ENCODE measurements around the gene HS1BP3. TPM values are rescaled to one million over a fixed set of nuclear protein-coding genes. Genes with fewer than 3 reads are reported as not detected.

The HS1BP3 gene
- total and polyA plus RNA-seq, 5 experiments from 2014 or later, result 11.0 to 15.5 (median 15.4) TPM

- no peak overlapping the region for H3K4me3 Mint-ChIP-seq
- ATAC-seq (no peak), DNase-seq (no peak)
- H3K4me1 Mint-ChIP-seq, result no peaks in the 10 kb centered on the region
- H3K36me3 Mint-ChIP-seq, result peaks cover 5 to 57% (median 24%) of the 10 kb centered on the region in 3 donors
- POLR2A ChIA-PET, result no interaction called here
- H3K27me3 Mint-ChIP-seq, result no peaks in the 10 kb centered on the region
- H3K27ac Mint-ChIP-seq, result peak overlapping the region in 1 of 10 donors; percentile 1
- H3K9me3 Mint-ChIP-seq, result no peaks in the 10 kb centered on the region
Observed at GRCh38 chr2:20682167-20682920, 31.4 kb upstream of the HS1BP3 start.

DNA sequence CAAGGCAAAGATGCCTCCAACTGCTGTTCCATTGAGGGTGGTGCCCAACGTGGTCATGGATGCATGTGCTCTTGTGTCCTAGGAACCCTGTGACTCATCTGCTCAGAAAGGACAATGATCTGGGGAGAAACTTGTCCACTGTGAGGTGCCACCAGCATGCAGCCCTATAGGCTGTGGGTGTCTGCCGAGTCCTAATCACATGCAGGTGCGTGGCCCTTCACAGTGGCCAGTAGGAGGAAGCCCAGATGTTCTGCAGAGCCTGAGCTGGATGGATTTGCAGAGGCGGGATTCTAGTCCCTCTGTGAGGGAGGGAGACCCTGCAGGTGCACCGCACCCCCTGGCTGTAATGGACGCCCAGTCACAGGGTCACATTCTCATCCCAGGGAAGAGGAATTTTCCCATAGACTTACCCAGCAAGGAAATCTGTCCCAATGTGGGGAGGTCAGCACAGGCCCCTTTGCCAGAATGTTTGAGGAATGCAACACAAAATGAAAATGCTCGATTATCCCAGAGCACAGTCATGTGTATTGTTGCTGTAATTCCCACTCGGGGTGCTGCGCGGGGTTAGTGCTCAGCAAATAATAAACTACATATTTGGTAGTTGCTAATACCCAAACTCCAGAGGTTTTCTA lies 30.0 kb upstream of the HS1BP3 start:
- Mint-ChIP-seq H3K9me3 (no peaks in the 10 kb centered on the region), H3K27me3 (no peaks in the 10 kb centered on the region), H3K27ac (peak overlapping the region in 1 of 10 donors; percentile 22), H3K4me1 (peaks cover 0 to 14% (median under 1%) of the 10 kb centered on the region in 4 donors), H3K4me3 (no peak overlapping the region), H3K36me3 (peaks cover 0 to 42% (median 13%) of the 10 kb centered on the region in 3 donors)
- DNase-seq, result no peak
- POLR2A ChIA-PET, result no interaction called here
- ATAC-seq, result no peak

- Mint-ChIP-seq H3K4me3 (no peak overlapping the region), H3K27me3 (peaks cover 0 to 3% (median 2%) of the 10 kb centered on the region in 5 donors), H3K4me1 (peaks cover 0 to 20% (median 7%) of the 10 kb centered on the region in 4 donors), H3K36me3 (peaks cover 0 to 24% (median 8%) of the 10 kb centered on the region in 3 donors), H3K9me3 (no peaks in the 10 kb centered on the region), H3K27ac (peak overlapping the region in 1 of 10 donors; percentile 39)
- POLR2A ChIA-PET, result no interaction called here
- DNase-seq (no peak), ATAC-seq (no peak)
Observed at GRCh38 chr2:20678780-20679179, 27.9 kb upstream of the HS1BP3 start.

- H3K27me3 Mint-ChIP-seq, result peaks cover 0 to 10% (median 5%) of the 10 kb centered on the region in 5 donors
- no peaks in the 10 kb centered on the region for H3K9me3 Mint-ChIP-seq
- H3K27ac Mint-ChIP-seq, result peak overlapping the region in 4 of 10 donors; percentile 11 to 81 (median 40)
- peaks cover 0 to 17% (median 6%) of the 10 kb centered on the region in 3 donors for H3K36me3 Mint-ChIP-seq
- POLR2A ChIA-PET, result no interaction called here
- ATAC-seq (no peak), DNase-seq (no peak)
- H3K4me1 Mint-ChIP-seq, result peaks cover 0 to 20% (median 7%) of the 10 kb centered on the region in 4 donors
- no peak overlapping the region for H3K4me3 Mint-ChIP-seq
Observed at GRCh38 chr2:20678086-20678395, 27.1 kb upstream of the HS1BP3 start.

- H3K27ac Mint-ChIP-seq, result peak overlapping the region in 4 of 10 donors; percentile 11 to 81 (median 40)
- POLR2A ChIA-PET, result no interaction called here
- DNase-seq (no peak), ATAC-seq (no peak)
- peaks cover 0 to 16% (median 6%) of the 10 kb centered on the region in 3 donors for H3K36me3 Mint-ChIP-seq
- no peak overlapping the region for H3K4me3 Mint-ChIP-seq
- peaks cover 0 to 16% (median 7%) of the 10 kb centered on the region in 5 donors for H3K27me3 Mint-ChIP-seq
- peaks cover 0 to 20% (median 7%) of the 10 kb centered on the region in 4 donors for H3K4me1 Mint-ChIP-seq
- H3K9me3 Mint-ChIP-seq, result no peaks in the 10 kb centered on the region
Observed at GRCh38 chr2:20677301-20678085, 26.6 kb upstream of the HS1BP3 start.

DNA sequence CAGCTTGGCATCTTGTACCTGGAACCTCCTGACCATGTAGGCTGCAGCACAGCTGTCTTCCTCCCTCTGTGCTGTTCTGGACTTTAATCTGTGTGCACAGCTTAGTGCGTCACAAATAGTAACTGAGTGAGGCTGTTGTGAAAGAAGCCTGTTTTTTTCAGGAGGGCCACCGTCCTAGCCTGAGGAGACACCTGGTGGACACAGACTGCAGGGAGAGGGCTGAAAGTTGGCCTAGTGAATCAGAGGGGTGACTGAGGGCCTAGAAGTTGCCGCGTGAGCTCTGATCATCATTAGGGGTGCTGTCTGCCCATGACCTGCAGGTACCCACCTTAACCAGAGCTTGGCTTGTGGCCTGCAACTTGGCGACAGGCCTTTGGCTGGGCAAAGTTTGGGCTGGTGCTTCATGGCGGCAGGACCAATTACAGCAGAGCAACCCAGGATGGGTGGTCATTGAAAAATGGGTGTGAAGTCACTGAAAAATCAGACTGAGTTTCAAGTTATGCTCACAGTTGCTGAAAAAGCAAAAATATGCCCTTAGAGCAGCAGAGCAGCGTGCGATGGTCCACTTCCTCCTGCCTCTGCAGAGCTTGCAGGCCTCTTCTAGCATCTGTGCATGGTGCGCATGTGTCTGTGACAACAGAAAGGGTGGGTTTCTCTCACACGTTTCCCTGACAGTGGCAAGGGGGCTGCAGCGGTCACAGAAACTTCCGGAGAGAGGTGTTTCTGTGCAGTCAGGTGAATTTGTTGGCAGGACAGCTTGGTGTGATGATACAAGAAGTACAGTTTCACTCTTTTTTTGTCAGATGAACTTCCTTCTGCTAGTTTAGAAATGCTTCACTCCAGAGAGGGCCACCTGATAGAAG lies 25.7 kb upstream of the HS1BP3 start:
- ATAC-seq, result no peak
- POLR2A ChIA-PET, result no interaction called here
- Mint-ChIP-seq H3K27ac (peak overlapping the region in 4 of 10 donors; percentile 17 to 59 (median 38)), H3K4me3 (no peak overlapping the region), H3K27me3 (peaks cover 0 to 25% (median 12%) of the 10 kb centered on the region in 5 donors), H3K9me3 (no peaks in the 10 kb centered on the region), H3K4me1 (peaks cover 0 to 23% (median 7%) of the 10 kb centered on the region in 4 donors), H3K36me3 (peaks cover 0 to 7% (median 0%) of the 10 kb centered on the region in 3 donors)
- no peak for DNase-seq

DNA sequence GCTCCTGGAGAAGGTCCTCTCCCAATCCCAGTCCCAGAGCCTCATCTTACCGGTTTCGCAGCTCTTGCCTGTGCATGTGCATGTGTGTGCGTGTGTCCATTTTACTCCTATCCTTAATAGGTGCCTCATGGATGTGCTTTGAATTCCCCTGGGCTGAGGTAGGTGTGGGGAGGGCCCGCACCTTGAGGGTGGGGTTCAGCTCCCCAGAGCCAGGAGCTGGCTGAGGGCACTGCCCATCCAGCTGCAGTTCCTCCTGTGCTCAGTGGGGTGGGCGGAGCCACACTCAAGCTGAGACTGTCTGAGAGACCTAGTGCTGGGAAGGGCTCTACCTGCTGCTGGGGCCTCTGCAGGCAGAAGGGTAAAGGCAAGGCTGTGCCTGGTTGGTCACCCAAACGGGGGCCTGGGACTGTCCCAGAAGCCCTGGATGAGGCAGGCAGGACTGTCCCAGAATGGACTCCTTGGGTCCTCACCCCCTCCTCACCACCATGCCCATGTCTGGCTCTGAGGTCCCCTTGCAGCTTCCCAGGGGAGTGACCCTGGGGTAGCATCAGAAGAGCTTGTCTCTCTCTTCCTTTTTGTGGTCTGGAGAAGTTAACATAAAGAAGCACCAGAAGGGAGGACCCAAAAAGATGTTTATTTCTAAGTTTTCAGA lies 24.9 kb upstream of the HS1BP3 start:
- DNase-seq, result no peak

GRCh38 chr2:20674974-20675679 lies 24.2 kb upstream of the HS1BP3 start:
- peaks cover 0 to 35% (median 16%) of the 10 kb centered on the region in 5 donors for H3K27me3 Mint-ChIP-seq
- ATAC-seq, result no peak
- POLR2A ChIA-PET, result interaction anchor here (1.1 kb wide), 1 partner anchor 24 kb away, joined by 3 read pairs; the partner anchor contains the start of gene HS1BP3
- peak in 1 of 10 donors; percentile 19 for DNase-seq
- peaks cover 0 to 3% (median 0%) of the 10 kb centered on the region in 3 donors for H3K36me3 Mint-ChIP-seq
- peaks cover 0 to 23% (median 11%) of the 10 kb centered on the region in 4 donors for H3K4me1 Mint-ChIP-seq
- no peak overlapping the region for H3K4me3 Mint-ChIP-seq
- H3K27ac Mint-ChIP-seq, result peak overlapping the region in 5 of 10 donors; percentile 60 to 78 (median 69)
- no peaks in the 10 kb centered on the region for H3K9me3 Mint-ChIP-seq

More for the DNA sequence above, 24.9 kb upstream of the HS1BP3 start:
- peaks cover 0 to 5% (median 0%) of the 10 kb centered on the region in 3 donors for H3K36me3 Mint-ChIP-seq
- POLR2A ChIA-PET, result no interaction called here
- H3K9me3 Mint-ChIP-seq, result no peaks in the 10 kb centered on the region
- ATAC-seq, result peak; percentile 65 to 76
- no peak overlapping the region for H3K4me3 Mint-ChIP-seq
- peaks cover 0 to 31% (median 16%) of the 10 kb centered on the region in 5 donors for H3K27me3 Mint-ChIP-seq
- peak overlapping the region in 3 of 10 donors; percentile 29 to 48 (median 38) for H3K27ac Mint-ChIP-seq
- H3K4me1 Mint-ChIP-seq, result peaks cover 0 to 23% (median 10%) of the 10 kb centered on the region in 4 donors

DNA sequence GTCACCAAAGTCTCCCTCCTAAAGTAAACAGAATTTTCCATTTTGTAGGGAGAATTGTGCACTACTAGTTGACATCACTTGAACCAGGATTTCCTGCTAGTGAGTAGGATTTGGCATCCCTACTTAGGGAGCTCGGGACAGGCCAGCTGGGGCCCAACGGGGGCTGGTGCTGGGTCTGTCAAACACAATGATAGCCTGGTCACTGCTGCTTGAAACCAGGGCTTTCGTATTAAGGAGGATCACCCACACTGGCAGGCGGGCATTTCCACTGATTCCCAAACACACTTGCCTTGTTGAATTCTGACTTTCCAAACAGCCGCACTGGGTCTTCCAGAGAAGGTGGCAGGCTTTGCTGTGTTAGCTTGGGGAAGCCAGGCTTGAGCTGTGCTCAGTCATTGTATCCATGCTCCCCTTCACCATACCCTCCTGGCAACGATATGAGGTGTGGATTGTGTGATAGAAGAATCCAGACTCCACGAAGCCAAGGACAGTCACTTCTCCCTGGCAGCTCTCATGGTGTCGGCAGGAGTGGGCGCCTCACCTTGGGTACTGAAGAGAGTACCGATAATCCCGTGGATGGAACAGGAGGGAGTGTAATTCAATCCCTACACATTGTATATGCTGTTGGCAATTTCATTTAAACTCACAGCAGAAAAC lies 23.5 kb upstream of the HS1BP3 start:
- Mint-ChIP-seq H3K36me3 (peaks cover 0 to 3% (median 0%) of the 10 kb centered on the region in 3 donors), H3K4me1 (peaks cover 0 to 27% (median 14%) of the 10 kb centered on the region in 4 donors), H3K9me3 (no peaks in the 10 kb centered on the region), H3K27ac (peak overlapping the region in 1 of 10 donors; percentile 63), H3K4me3 (no peak overlapping the region), H3K27me3 (peaks cover 0 to 42% (median 21%) of the 10 kb centered on the region in 5 donors)
- ATAC-seq (no peak), DNase-seq (peak in 1 of 10 donors; percentile 47)
- POLR2A ChIA-PET, result interaction anchor here (1.1 kb wide), 1 partner anchor 23 kb away, joined by 3 read pairs; the partner anchor contains the start of gene HS1BP3

DNA sequence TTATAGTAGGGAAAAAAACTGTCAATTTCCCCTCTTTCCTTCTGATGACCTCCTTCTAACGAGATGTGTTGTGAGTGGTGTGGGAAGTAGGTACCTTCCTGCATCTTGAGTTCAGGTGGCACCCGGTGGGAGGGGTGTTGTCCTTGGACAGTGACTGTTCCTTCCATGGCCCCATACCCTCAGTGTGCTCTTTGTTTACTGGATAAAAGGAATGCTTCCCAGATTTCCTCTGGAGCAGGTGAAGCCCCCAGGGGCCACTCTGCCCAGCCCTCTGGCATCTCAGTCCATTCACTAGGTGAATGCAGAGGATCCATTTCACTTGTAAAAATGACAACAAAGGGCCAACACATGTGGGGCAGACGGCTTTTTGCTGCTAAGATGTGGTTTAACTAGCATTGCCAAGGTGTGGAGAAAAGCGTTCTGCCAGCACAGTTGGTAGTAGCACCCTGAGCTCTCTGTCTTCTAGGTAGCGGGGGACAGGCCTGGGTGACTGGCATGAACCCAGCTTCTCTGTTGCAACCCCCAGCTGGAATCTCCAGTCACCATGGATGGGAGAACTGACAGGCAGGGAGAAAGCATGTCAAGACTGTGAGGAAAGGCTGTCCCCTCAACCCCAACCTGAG lies 22.9 kb upstream of the HS1BP3 start:
- no peak for ATAC-seq
- Mint-ChIP-seq H3K4me1 (peaks cover 0 to 29% (median 17%) of the 10 kb centered on the region in 4 donors), H3K4me3 (no peak overlapping the region), H3K36me3 (no peaks in the 10 kb centered on the region), H3K27ac (no peak overlapping the region), H3K9me3 (no peaks in the 10 kb centered on the region), H3K27me3 (peaks cover 0 to 48% (median 28%) of the 10 kb centered on the region in 5 donors)
- peak in 1 of 10 donors; percentile 21 for DNase-seq
- POLR2A ChIA-PET, result interaction anchor here (1.1 kb wide), 1 partner anchor 23 kb away, joined by 3 read pairs; the partner anchor contains the start of gene HS1BP3

All from naive thymus-derived CD8-positive, alpha-beta T cell (primary cell).